ENCODE data around the gene PBLD.

Gene PBLD

DNA sequence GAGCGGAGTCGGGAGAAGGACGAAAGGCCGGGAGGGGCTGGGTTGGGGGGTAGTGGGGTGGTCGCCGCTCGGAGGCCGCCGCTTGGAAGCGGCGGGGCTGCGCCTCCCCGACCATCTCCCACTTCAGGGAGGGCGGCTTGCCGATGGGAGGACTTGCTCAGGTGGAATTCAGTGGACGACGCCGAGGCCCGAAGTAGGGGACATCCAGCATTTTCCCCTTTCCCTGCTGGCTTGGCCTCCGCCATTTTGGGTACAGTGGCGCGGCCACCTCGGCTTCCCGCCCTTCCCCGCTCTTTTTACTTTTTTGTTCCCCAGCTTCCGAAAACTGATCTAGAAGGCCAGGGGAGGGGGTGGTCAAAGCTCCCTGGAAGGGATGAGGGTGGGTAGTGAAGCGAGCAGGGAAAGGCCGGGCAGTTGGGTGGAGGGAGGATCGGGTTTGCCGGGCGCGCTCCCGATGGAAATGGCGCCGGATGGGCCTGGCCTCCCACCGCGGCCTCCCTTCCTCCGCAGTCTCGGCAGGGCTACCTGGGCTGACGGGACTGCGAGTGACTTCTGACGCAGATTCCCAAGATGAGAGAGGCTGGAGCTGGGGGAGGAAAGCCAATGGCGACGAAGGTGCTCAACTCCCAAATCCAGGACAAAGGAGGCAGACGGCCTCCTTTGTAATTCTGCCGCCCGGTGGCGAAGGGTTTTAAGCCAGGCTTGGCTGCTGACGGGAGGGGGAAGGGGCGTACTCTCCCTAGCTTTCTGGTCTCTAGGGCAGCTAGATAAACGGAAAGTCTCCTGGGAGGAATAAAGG, at the start of gene PBLD:
TSS of gene PBLD (minus strand) at position 670 of the 799 bp plus-strand sequence. CDS start 26,084 bp downstream, outside the sequence.
- H3K27me3 ChIP-seq (ENCODE audit: control insufficient read depth, low read length), result no peaks in the 10 kb centered on the region
- peaks cover 20% of the 10 kb centered on the region; the same call in 1 of the 2 replicates for H3F3A ChIP-seq (ENCODE audit: control insufficient read depth, insufficient read depth)
- H3K36me3 ChIP-seq (ENCODE audit: control insufficient read depth, low read length), result peaks cover 54% of the 10 kb centered on the region
- no peaks in the 10 kb centered on the region for H3K9me2 ChIP-seq (replicated peaks; ENCODE audit: control insufficient read depth, low read length)
- no peaks in the 10 kb centered on the region for H3K9me3 ChIP-seq (ENCODE audit: control insufficient read depth, insufficient read depth, low read length)
- peak within 1 kb of the TSS; percentile 87 for H3K4me2 ChIP-seq (ENCODE audit: low read length)
- H3K4me1 ChIP-seq (ENCODE audit: control insufficient read depth, low read length), result peaks cover 71% of the 10 kb centered on the region
- TF ChIP-seq, protein P1, sequence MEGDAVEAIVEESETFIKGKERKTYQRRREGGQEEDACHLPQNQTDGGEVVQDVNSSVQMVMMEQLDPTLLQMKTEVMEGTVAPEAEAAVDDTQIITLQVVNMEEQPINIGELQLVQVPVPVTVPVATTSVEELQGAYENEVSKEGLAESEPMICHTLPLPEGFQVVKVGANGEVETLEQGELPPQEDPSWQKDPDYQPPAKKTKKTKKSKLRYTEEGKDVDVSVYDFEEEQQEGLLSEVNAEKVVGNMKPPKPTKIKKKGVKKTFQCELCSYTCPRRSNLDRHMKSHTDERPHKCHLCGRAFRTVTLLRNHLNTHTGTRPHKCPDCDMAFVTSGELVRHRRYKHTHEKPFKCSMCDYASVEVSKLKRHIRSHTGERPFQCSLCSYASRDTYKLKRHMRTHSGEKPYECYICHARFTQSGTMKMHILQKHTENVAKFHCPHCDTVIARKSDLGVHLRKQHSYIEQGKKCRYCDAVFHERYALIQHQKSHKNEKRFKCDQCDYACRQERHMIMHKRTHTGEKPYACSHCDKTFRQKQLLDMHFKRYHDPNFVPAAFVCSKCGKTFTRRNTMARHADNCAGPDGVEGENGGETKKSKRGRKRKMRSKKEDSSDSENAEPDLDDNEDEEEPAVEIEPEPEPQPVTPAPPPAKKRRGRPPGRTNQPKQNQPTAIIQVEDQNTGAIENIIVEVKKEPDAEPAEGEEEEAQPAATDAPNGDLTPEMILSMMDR (IDR thresholded peaks at IDR 0.05; ENCODE audit: low read depth, low read length, poor library complexity, severe bottlenecking), result peak; percentile 62
- TF ChIP-seq EZH2phosphoT487 (IDR thresholded peaks at IDR 0.05; ENCODE audit: borderline replicate concordance, low read length), result no peak
- peak within 1 kb of the TSS; percentile 83 for H3K4me3 ChIP-seq (ENCODE audit: low read length)
- H4K20me1 ChIP-seq (ENCODE audit: control insufficient read depth, insufficient read depth, low read depth, low read length), result peaks cover 41% of the 10 kb centered on the region
- H3K79me2 ChIP-seq (ENCODE audit: control insufficient read depth, low read length), result peaks cover 67% of the 10 kb centered on the region
- peak within 1 kb of the TSS; percentile 87 for H3K27ac ChIP-seq (ENCODE audit: low read depth, low read length)

DNA sequence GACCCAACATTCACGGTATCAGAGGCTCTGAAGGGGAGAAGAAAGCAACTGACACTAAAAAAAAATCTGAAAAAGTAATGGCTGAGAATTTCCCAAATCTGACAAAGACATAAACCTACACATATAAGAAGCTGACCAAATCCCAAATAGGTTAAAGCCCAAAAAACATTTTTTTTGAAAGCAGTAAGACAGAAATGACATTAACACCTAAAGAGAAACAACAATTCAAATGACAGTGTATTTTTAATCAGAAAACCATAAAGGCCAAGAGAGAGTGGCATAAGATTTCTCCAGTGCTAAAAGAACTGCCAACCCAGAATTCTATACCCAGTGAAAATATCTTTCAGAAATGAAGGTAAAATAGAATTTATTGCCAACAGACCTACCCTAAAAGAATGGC, 38.9 kb upstream of the PBLD start:
- Histone ChIP-seq H3K9me2 (replicated peaks; ENCODE audit: control insufficient read depth, low read length) (no peaks in the 10 kb centered on the region), H3K4me1 (ENCODE audit: control insufficient read depth, low read length) (no peaks in the 10 kb centered on the region), H3F3A (ENCODE audit: control insufficient read depth, insufficient read depth) (no peaks in the 10 kb centered on the region), H3K27ac (ENCODE audit: low read depth, low read length) (no peak overlapping the region), H3K79me2 (ENCODE audit: control insufficient read depth, low read length) (no peaks in the 10 kb centered on the region), H3K36me3 (ENCODE audit: control insufficient read depth, low read length) (peaks cover 20% of the 10 kb centered on the region), H4K20me1 (ENCODE audit: control insufficient read depth, insufficient read depth, low read depth, low read length) (no peaks in the 10 kb centered on the region), H3K27me3 (ENCODE audit: control insufficient read depth, low read length) (no peaks in the 10 kb centered on the region), H3K4me3 (ENCODE audit: low read length) (no peak overlapping the region), H3K4me2 (ENCODE audit: low read length) (no peak overlapping the region), H3K9me3 (ENCODE audit: control insufficient read depth, insufficient read depth, low read length) (peaks cover 11% of the 10 kb centered on the region; the same call in 1 of the 2 replicates)
- TF ChIP-seq EZH2phosphoT487 (IDR thresholded peaks at IDR 0.05; ENCODE audit: borderline replicate concordance, low read length), result no peak
- TF ChIP-seq, protein P1 (IDR thresholded peaks at IDR 0.05; ENCODE audit: low read depth, low read length, poor library complexity, severe bottlenecking), result no peak

GRCh38 chr10:68367121-68367520, 34.4 kb upstream of the PBLD start:
- Histone ChIP-seq H3K4me1 (ENCODE audit: control insufficient read depth, low read length) (peaks cover 10% of the 10 kb centered on the region), H3K9me2 (replicated peaks; ENCODE audit: control insufficient read depth, low read length) (no peaks in the 10 kb centered on the region), H4K20me1 (ENCODE audit: control insufficient read depth, insufficient read depth, low read depth, low read length) (no peaks in the 10 kb centered on the region), H3K4me2 (ENCODE audit: low read length) (no peak overlapping the region), H3K9me3 (ENCODE audit: control insufficient read depth, insufficient read depth, low read length) (no peaks in the 10 kb centered on the region), H3F3A (ENCODE audit: control insufficient read depth, insufficient read depth) (0 out of 2 replicates have a peak, but pooled peaks cover 2% of the 10 kb centered on the region), H3K27ac (ENCODE audit: low read depth, low read length) (no peak overlapping the region), H3K4me3 (ENCODE audit: low read length) (no peak overlapping the region), H3K36me3 (ENCODE audit: control insufficient read depth, low read length) (peaks cover 9% of the 10 kb centered on the region; the same call in 1 of the 2 replicates), H3K79me2 (ENCODE audit: control insufficient read depth, low read length) (no peaks in the 10 kb centered on the region), H3K27me3 (ENCODE audit: control insufficient read depth, low read length) (no peaks in the 10 kb centered on the region)
- no peak for TF ChIP-seq EZH2phosphoT487 (IDR thresholded peaks at IDR 0.05; ENCODE audit: borderline replicate concordance, low read length)
- TF ChIP-seq, protein P1 (IDR thresholded peaks at IDR 0.05; ENCODE audit: low read depth, low read length, poor library complexity, severe bottlenecking), result no peak
